ENCODE results near the gene KDR. TPM values are rescaled to one million over a fixed set of nuclear protein-coding genes. Genes with fewer than 3 reads are reported as not detected.

The KDR gene
- total RNA-seq, 1 donor from 2014 or later: 185 TPM

- DNase-seq (ENCODE audit: low read depth, low spot score): no peak
These were observed 95.4 kb downstream of the KDR start for GRCh38 chr4:55029821-55030503.

- DNase-seq (ENCODE audit: low read depth, low spot score): no peak
These were observed 96.1 kb downstream of the KDR start for GRCh38 chr4:55029321-55029720.

Other genes with a start within 250 kb of the KDR start
- 8.6 and 8.7 TPM in 2 replicates for gene SRD5A3, start 220.6 kb upstream of the KDR start, total RNA-seq